ENCODE measurements around the gene MT1A. TPM values are rescaled to one million over a fixed set of nuclear protein-coding genes. Genes with fewer than 3 reads are reported as not detected.

The MT1A gene
- total RNA-seq, 1 experiment from 2014 or later: 23.5 TPM

GRCh38 chr16:56657555-56658326 is 19.3 kb downstream of the MT1A start, which contains the start of gene MT1F:
Gene MT1F, plus strand, starts transcription at chr16:56657959. Its CDS starts 100 bp downstream, at chr16:56658059.
- no peaks in the 10 kb centered on the region for H3K9me3 ChIP-seq (ENCODE audit: insufficient read depth, low read depth)
- TF ChIP-seq EZH2 (IDR thresholded peaks at IDR 0.05; ENCODE audit: low read depth) (no peak), CTCF (conservative IDR thresholded peaks at IDR 0.05) (no peak)
- H3K79me2 ChIP-seq (ENCODE audit: low read depth): no peaks in the 10 kb centered on the region
- peak; percentile 81 to 83 for DNase-seq
- H3K4me2 ChIP-seq: peak within 1 kb of the TSS; percentile 82
- CTCF ChIA-PET: interaction anchor here (0.6 to 0.7 kb wide), 2 partner anchors 54 to 70 kb away, joined by 3 read pairs; no protein-coding TSS in a partner anchor
- H3K4me1 ChIP-seq (replicated peaks; ENCODE audit: insufficient read depth): peaks cover 19% of the 10 kb centered on the region
- no peaks in the 10 kb centered on the region for H3K9me2 ChIP-seq (ENCODE audit: insufficient read depth)
- peak within 1 kb of the TSS; percentile 82 for H2AFZ ChIP-seq
- POLR2A ChIA-PET (ENCODE audit: unreplicated experiment): interaction anchor here (0.5 to 0.8 kb wide), 5 partner anchors 49 to 751 kb away, joined by 3 to 9 read pairs (median 4); partner anchors contain the start of gene MT2A
- H3K36me3 ChIP-seq (ENCODE audit: low read depth): no peaks in the 10 kb centered on the region
- no TSS peak for BruUV-seq (replicated peaks)
- peak within 1 kb of the TSS; percentile 55 for H3K4me3 ChIP-seq
- intact Hi-C loops (cut with micrococcal nuclease; ENCODE audit: unreplicated experiment): loop anchor here (1.0 kb wide), 1 partner anchor 25 kb away; the partner anchor contains the start of gene MT1X
- peaks cover 22% of the 10 kb centered on the region; the same call in 1 of the 2 replicates for H3F3A ChIP-seq (ENCODE audit: insufficient read depth, low read depth)
- H3K27me3 ChIP-seq (ENCODE audit: insufficient read depth, low read depth): peaks cover 11% of the 10 kb centered on the region
- H4K20me1 ChIP-seq (ENCODE audit: insufficient read depth): no peaks in the 10 kb centered on the region
- H3K27ac ChIP-seq: no peak within 1 kb of the TSS

GRCh38 chr16:56658327-56658875 is 19.9 kb downstream of the MT1A start:
- Histone ChIP-seq H3K79me2 (ENCODE audit: low read depth) (no peaks in the 10 kb centered on the region), H3F3A (ENCODE audit: insufficient read depth, low read depth) (peaks cover 17% of the 10 kb centered on the region; the same call in 1 of the 2 replicates), H3K4me2 (peak overlapping the region; percentile 82), H3K27ac (no peak overlapping the region), H3K36me3 (ENCODE audit: low read depth) (no peaks in the 10 kb centered on the region), H3K4me3 (peak overlapping the region; percentile 55), H3K4me1 (replicated peaks; ENCODE audit: insufficient read depth) (peaks cover 17% of the 10 kb centered on the region), H3K9me3 (ENCODE audit: insufficient read depth, low read depth) (no peaks in the 10 kb centered on the region), H2AFZ (no peak overlapping the region), H3K27me3 (ENCODE audit: insufficient read depth, low read depth) (peaks cover 11% of the 10 kb centered on the region), H4K20me1 (ENCODE audit: insufficient read depth) (no peaks in the 10 kb centered on the region), H3K9me2 (ENCODE audit: insufficient read depth) (no peaks in the 10 kb centered on the region)
- intact Hi-C loops (cut with micrococcal nuclease; ENCODE audit: unreplicated experiment): no loop called here
- no peak for DNase-seq
- ChIA-PET POLR2A (ENCODE audit: unreplicated experiment) (no interaction called here), CTCF (no interaction called here)
- no TSS peak for BruUV-seq (replicated peaks)
- TF ChIP-seq CTCF (conservative IDR thresholded peaks at IDR 0.05) (no peak), EZH2 (IDR thresholded peaks at IDR 0.05; ENCODE audit: low read depth) (no peak)

- Histone ChIP-seq H3K9me2 (ENCODE audit: insufficient read depth) (no peaks in the 10 kb centered on the region), H3K4me2 (no peak overlapping the region), H2AFZ (no peak overlapping the region), H3K79me2 (ENCODE audit: low read depth) (no peaks in the 10 kb centered on the region), H3K36me3 (ENCODE audit: low read depth) (no peaks in the 10 kb centered on the region), H3K9me3 (ENCODE audit: insufficient read depth, low read depth) (no peaks in the 10 kb centered on the region), H3K4me3 (no peak overlapping the region), H3K27me3 (ENCODE audit: insufficient read depth, low read depth) (peaks cover 11% of the 10 kb centered on the region), H3K4me1 (replicated peaks; ENCODE audit: insufficient read depth) (peaks cover 19% of the 10 kb centered on the region), H4K20me1 (ENCODE audit: insufficient read depth) (no peaks in the 10 kb centered on the region), H3F3A (ENCODE audit: insufficient read depth, low read depth) (peaks cover 4% of the 10 kb centered on the region), H3K27ac (no peak overlapping the region)
- no peak for DNase-seq
- ChIA-PET CTCF (no interaction called here), POLR2A (ENCODE audit: unreplicated experiment) (no interaction called here)
- BruUV-seq (replicated peaks): no TSS peak
- intact Hi-C loops (cut with micrococcal nuclease; ENCODE audit: unreplicated experiment): no loop called here
- TF ChIP-seq EZH2 (IDR thresholded peaks at IDR 0.05; ENCODE audit: low read depth) (no peak), CTCF (conservative IDR thresholded peaks at IDR 0.05) (no peak)
These were observed 24.2 kb downstream of the MT1A start for GRCh38 chr16:56662357-56663354.

Data from PC-9 (cell line).